CD4-positive, alpha-beta T cell (primary cell): Measurements from ENCODE around the gene ALDH3B1. TPM values are rescaled to one million over a fixed set of nuclear protein-coding genes. Genes with fewer than 3 reads are reported as not detected.

ENCODE experiments used
- ATAC-seq: fragments of 200-7000 bp; cut with Tn5 transposase; one replicate; pipeline ENCODE4 v1.10.0; 2022; ENCODE audit warnings: mild to moderate bottlenecking; ENCODE audit not compliant: poor library complexity
- CTCF ChIA-PET: fragments of 350-600 bp; sonication (Branson Sonifier 250); formaldehyde crosslinking; loops from one replicate; lab custom pipeline; 2021; ENCODE audit warnings: antibody characterized with exemption, inconsistent platforms; lab: Charles Lee
- POLR2A ChIA-PET: fragments of 350-600 bp; sonication (Branson Sonifier 250); formaldehyde crosslinking; loops from one replicate; lab custom pipeline; 2021; ENCODE audit warnings: antibody characterized with exemption, inconsistent platforms; lab: Charles Lee
- DNase-seq, 14 experiments: peaks; one replicate each; pipeline ENCODE4 v3.0.0-alpha.2; 2013 to 2020; ENCODE audit warnings: mixed read lengths in 2 of 14
- H3K27ac ChIP-seq, 2 donors: one replicate each; pipeline versions ENCODE4 v1.5.1 to v1.7.0; 2013; ENCODE audit warnings: low read length in 2 of 2, low read depth in 1 of 2, mild to moderate bottlenecking in 1 of 2
- H3K27me3 ChIP-seq, 2 experiments: 1 replicate in 1 of 2; 2 replicates in 1 of 2; pipeline versions ENCODE4 v1.6.1 to v1.7.0; 2013; ENCODE audit warnings: low read length in 2 of 2, control low read depth in 1 of 2, mild to moderate bottlenecking in 1 of 2, moderate library complexity in 1 of 2; ENCODE audit not compliant: insufficient read depth in 2 of 2, control insufficient read depth in 1 of 2
- H3K36me3 ChIP-seq: one replicate; pipeline ENCODE4 v1.6.1; 2013; ENCODE audit warnings: low read length, control low read depth; ENCODE audit not compliant: insufficient read depth
- H3K4me1 ChIP-seq: one replicate; pipeline ENCODE4 v1.6.1; 2013; ENCODE audit warnings: low read length, control low read depth; ENCODE audit not compliant: insufficient read depth
- H3K4me3 ChIP-seq: one replicate; pipeline ENCODE4 v1.5.1; 2013; ENCODE audit warnings: mild to moderate bottlenecking, low read length, moderate library complexity
- H3K9me3 ChIP-seq, 2 experiments: 1 replicate in 1 of 2; 2 replicates in 1 of 2; pipeline versions ENCODE4 v1.6.1 to v1.7.0; 2013; ENCODE audit warnings: low read length in 2 of 2, mild to moderate bottlenecking in 2 of 2, control low read depth in 1 of 2, moderate library complexity in 1 of 2; ENCODE audit not compliant: control insufficient read depth in 1 of 2, insufficient read depth in 1 of 2
- H3K27ac Mint-ChIP-seq: one replicate; pipeline ENCODE4 v1.8.0; 2020; ENCODE audit warnings: mixed read lengths
- H3K27me3 Mint-ChIP-seq: one replicate; pipeline ENCODE4 v1.8.0; 2021; ENCODE audit warnings: mixed read lengths
- H3K36me3 Mint-ChIP-seq: one replicate; pipeline ENCODE4 v1.8.0; 2021; ENCODE audit warnings: low read depth, mixed read lengths
- H3K4me1 Mint-ChIP-seq: one replicate; pipeline ENCODE4 v1.8.0; 2021; ENCODE audit warnings: low read depth, mixed read lengths
- H3K4me3 Mint-ChIP-seq: one replicate; pipeline ENCODE4 v1.8.0; 2020; ENCODE audit warnings: mild to moderate bottlenecking, mixed read lengths
- H3K9me3 Mint-ChIP-seq: one replicate; pipeline ENCODE4 v1.8.0; 2020; ENCODE audit warnings: mixed read lengths
- CTCF ChIP-seq: fragments of 200-600 bp; IDR thresholded peaks from one replicate; pipeline ENCODE4 v1.8.0; 2022; ENCODE audit warnings: antibody characterized with exemption, mild to moderate bottlenecking
- intact Hi-C, 2 experiments: fragments of 100-400 bp; cut with DNase I in 1 of 2; cut with micrococcal nuclease in 1 of 2; formaldehyde crosslinking; loops; one replicate each; pipeline versions ENCODE4 v1.15.1 to v1.9.0; 2023 to 2025; cut with DNase I, micrococcal nuclease
- total RNA-seq, 174 experiments: library from RNA in 2 of 174; stranded (reverse) in 2 of 174; gene quantifications; one replicate each; pipeline ENCODE4 v1.2.3 and lab custom pipeline; 2021 to 2026

ALDH3B1 gene
- total RNA-seq, 2 experiments from 2014 or later: 0.34 to 0.44 TPM

- H3K4me1 ChIP-seq: peaks cover 14% of the 10 kb centered on the region
- no peak overlapping the region for H3K27ac ChIP-seq
- H3K4me3 ChIP-seq: no peak overlapping the region
- Mint-ChIP-seq H3K27me3 (peaks cover 7% of the 10 kb centered on the region), H3K36me3 (no peaks in the 10 kb centered on the region), H3K4me1 (peaks cover 18% of the 10 kb centered on the region), H3K27ac (peak overlapping the region; percentile 64), H3K4me3 (peak overlapping the region; percentile 20), H3K9me3 (no peaks in the 10 kb centered on the region)
- POLR2A ChIA-PET: interaction anchor here (1.2 kb wide), 1 partner anchor 10 kb away, joined by 3 read pairs; no protein-coding TSS in a partner anchor
- intact Hi-C loops: loop anchor here (5.0 to 10.0 kb wide), 2 partner anchors 196 to 199 kb away; no protein-coding TSS in a partner anchor
- TF ChIP-seq CTCF: no peak
- no peaks in the 10 kb centered on the region for H3K27me3 ChIP-seq
- CTCF ChIA-PET: no interaction called here
- DNase-seq (no peak), ATAC-seq (peak; percentile 46)
- H3K36me3 ChIP-seq: no peaks in the 10 kb centered on the region
- H3K9me3 ChIP-seq: peaks cover 0 to under 1% of the 10 kb centered on the region in 2 experiments
These were observed 1.5 kb upstream of the ALDH3B1 start for GRCh38 chr11:68008381-68009337.

GRCh38 chr11:68009391-68010089, 587 bp upstream of the ALDH3B1 start:
- no peak for TF ChIP-seq CTCF
- Histone ChIP-seq H3K4me3 (no peak overlapping the region), H3K36me3 (no peaks in the 10 kb centered on the region), H3K4me1 (peaks cover 8% of the 10 kb centered on the region), H3K9me3 (peaks cover 0 to 4% of the 10 kb centered on the region in 2 experiments), H3K27me3 (no peaks in the 10 kb centered on the region), H3K27ac (no peak overlapping the region)
- intact Hi-C loops: loop anchor here (5.0 to 10.0 kb wide), 2 partner anchors 195 to 198 kb away; no protein-coding TSS in a partner anchor
- H3K4me1 Mint-ChIP-seq: peaks cover 14% of the 10 kb centered on the region
- CTCF ChIA-PET: no interaction called here
- peak in 2 of 14 experiments; percentile 20 to 27 for DNase-seq
- POLR2A ChIA-PET: no interaction called here
- no peak overlapping the region for H3K4me3 Mint-ChIP-seq
- no peaks in the 10 kb centered on the region for H3K36me3 Mint-ChIP-seq
- no peaks in the 10 kb centered on the region for H3K9me3 Mint-ChIP-seq
- peak overlapping the region; percentile 64 for H3K27ac Mint-ChIP-seq
- no peak for ATAC-seq
- H3K27me3 Mint-ChIP-seq: peaks cover 7% of the 10 kb centered on the region

- H3K36me3 Mint-ChIP-seq: no peaks in the 10 kb centered on the region
- H3K27me3 ChIP-seq: no peaks in the 10 kb centered on the region
- intact Hi-C loops: no loop called here
- peaks cover 7% of the 10 kb centered on the region for H3K27me3 Mint-ChIP-seq
- no peak overlapping the region for H3K27ac ChIP-seq
- H3K4me3 ChIP-seq: peak overlapping the region; percentile 24
- no peak for ATAC-seq
- H3K9me3 Mint-ChIP-seq: no peaks in the 10 kb centered on the region
- ChIA-PET POLR2A (no interaction called here), CTCF (interaction anchor here (0.5 kb wide), 1 partner anchor 802 kb away, joined by 3 read pairs; no protein-coding TSS in a partner anchor)
- H3K27ac Mint-ChIP-seq: no peak overlapping the region
- DNase-seq: no peak
- peaks cover 0 to 4% of the 10 kb centered on the region in 2 experiments for H3K9me3 ChIP-seq
- peaks cover 5% of the 10 kb centered on the region for H3K4me1 ChIP-seq
- no peaks in the 10 kb centered on the region for H3K36me3 ChIP-seq
- H3K4me1 Mint-ChIP-seq: peaks cover 9% of the 10 kb centered on the region
- H3K4me3 Mint-ChIP-seq: no peak overlapping the region
- no peak for TF ChIP-seq CTCF
These were observed 1.2 kb downstream of the ALDH3B1 start for GRCh38 chr11:68011051-68011943.
